ENCODE data around the gene PCK2.

The PCK2 gene

GRCh38 chr14:24060443-24060842 is 33.7 kb upstream of the PCK2 start:
- intact Hi-C loops (cut with DNase I): no loop called here
- DNase-seq: peak in 2 of 10 donors; percentile 63 to 73

- DNase-seq: no peak
- intact Hi-C loops (cut with DNase I): no loop called here
Observed at GRCh38 chr14:24060984-24061913, 32.9 kb upstream of the PCK2 start.

- intact Hi-C loops (cut with DNase I): no loop called here
- DNase-seq: peak in 1 of 10 donors; percentile 42
Observed at GRCh38 chr14:24062216-24062980, 31.7 kb upstream of the PCK2 start.

- DNase-seq: no peak
Observed at GRCh38 chr14:24063263-24063836, 30.8 kb upstream of the PCK2 start.

GRCh38 chr14:24064091-24064795 is 29.9 kb upstream of the PCK2 start:
- intact Hi-C loops (cut with DNase I): no loop called here
- peak in 1 of 10 donors; percentile 73 for DNase-seq

More at GRCh38 chr14:24063263-24063836, 30.8 kb upstream of the PCK2 start:
- intact Hi-C loops (cut with DNase I): no loop called here

- intact Hi-C loops (cut with DNase I): no loop called here
- peak in 1 of 10 donors; percentile 75 for DNase-seq
Observed at GRCh38 chr14:24064856-24065255, 29.3 kb upstream of the PCK2 start.

GRCh38 chr14:24065408-24065807 is 28.7 kb upstream of the PCK2 start:
- intact Hi-C loops (cut with DNase I): no loop called here
- DNase-seq: peak in 1 of 10 donors; percentile 33

GRCh38 chr14:24066496-24067132 is 27.5 kb upstream of the PCK2 start:
- intact Hi-C loops (cut with DNase I): no loop called here
- DNase-seq: peak in 2 of 10 donors; percentile 4 to 33

- DNase-seq: peak in 3 of 10 donors; percentile 53 to 82 (median 77)
- intact Hi-C loops (cut with DNase I): no loop called here
Observed at GRCh38 chr14:24067133-24068082, 26.7 kb upstream of the PCK2 start.

GRCh38 chr14:24068711-24069410 is 25.2 kb upstream of the PCK2 start:
- intact Hi-C loops (cut with DNase I): no loop called here
- peak in 1 of 10 donors; percentile 70 for DNase-seq

GRCh38 chr14:24069411-24069735 is 24.7 kb upstream of the PCK2 start:
- peak in 1 of 10 donors; percentile 66 for DNase-seq
- intact Hi-C loops (cut with DNase I): no loop called here

GRCh38 chr14:24070285-24071143 is 23.6 kb upstream of the PCK2 start:
- intact Hi-C loops (cut with DNase I): no loop called here

GRCh38 chr14:24071144-24071697 is 22.9 kb upstream of the PCK2 start, which contains the start of gene CPNE6:
TSS of gene CPNE6 (plus strand) at chr14:24071562. CDS start at chr14:24072937, 1,375 bp downstream.
- intact Hi-C loops (cut with DNase I): no loop called here
- DNase-seq: peak in 6 of 10 donors; percentile 37 to 90 (median 66)

More at GRCh38 chr14:24070285-24071143, 23.6 kb upstream of the PCK2 start:
- peak in 1 of 10 donors; percentile 55 for DNase-seq

GRCh38 chr14:24071836-24072430 is 22.2 kb upstream of the PCK2 start:
- peak in 7 of 10 donors; percentile 54 to 91 (median 61) for DNase-seq

GRCh38 chr14:24072436-24072835 is 21.7 kb upstream of the PCK2 start:
- intact Hi-C loops (cut with DNase I): no loop called here
- DNase-seq: peak in 7 of 10 donors; percentile 43 to 86 (median 64)

More at GRCh38 chr14:24071836-24072430, 22.2 kb upstream of the PCK2 start:
- intact Hi-C loops (cut with DNase I): no loop called here
